Choroid plexus epithelial cell (primary cell): Measurements from ENCODE around the gene CENPX.

Source experiments
- DNase-seq: peaks from one replicate; pipeline ENCODE4 v3.0.0-alpha.2; 2010; ENCODE audit warnings: low read depth
- H3K4me3 ChIP-seq: 2 replicates; pipeline ENCODE4 v1.5.1; 2011; ENCODE audit warnings: low read depth, mild to moderate bottlenecking, control low read depth, low read length, moderate library complexity
- TF ChIP-seq, protein P1 (sequence below): conservative IDR thresholded peaks from 2 replicates; pipeline ENCODE4 v1.5.1; 2011; ENCODE audit warnings: low read depth, mild to moderate bottlenecking, control low read depth, inconsistent platforms, low read length, moderate library complexity

CENPX gene

DNA sequence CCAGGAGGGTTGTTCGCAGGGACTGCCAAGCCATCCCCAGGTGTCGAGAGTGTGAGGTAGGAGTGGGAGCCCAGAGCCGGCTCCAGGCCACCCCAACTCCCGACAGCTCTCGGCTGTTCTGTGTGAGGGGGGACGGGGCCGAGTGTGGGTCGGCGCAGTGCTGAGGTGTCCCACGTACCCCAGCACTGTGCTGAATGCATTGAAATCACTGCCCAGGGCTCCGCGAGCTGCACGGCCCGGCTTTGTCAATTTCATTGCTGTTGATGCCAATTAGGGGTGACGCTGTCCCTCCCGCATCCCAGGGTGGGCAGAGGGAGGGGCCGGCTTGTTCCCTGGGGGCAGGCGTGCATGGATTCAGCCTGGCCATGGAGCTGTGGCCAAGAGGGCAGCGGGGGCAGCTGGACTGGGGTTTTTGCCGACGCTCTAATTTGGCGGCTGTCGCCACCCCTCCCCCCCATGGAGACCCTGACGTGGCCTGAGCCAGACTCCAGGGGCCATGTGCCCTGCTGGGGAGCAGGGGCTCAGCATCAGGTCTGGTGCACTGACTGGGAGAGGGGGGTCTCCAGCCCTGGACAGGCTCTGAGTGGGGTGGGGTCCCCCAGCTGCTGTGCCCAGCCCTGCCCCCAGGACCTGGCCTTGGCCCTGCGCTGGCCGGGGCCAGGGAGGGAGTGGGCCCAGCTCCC lies 14.3 kb downstream of the CENPX start:
- TF ChIP-seq, protein P1, sequence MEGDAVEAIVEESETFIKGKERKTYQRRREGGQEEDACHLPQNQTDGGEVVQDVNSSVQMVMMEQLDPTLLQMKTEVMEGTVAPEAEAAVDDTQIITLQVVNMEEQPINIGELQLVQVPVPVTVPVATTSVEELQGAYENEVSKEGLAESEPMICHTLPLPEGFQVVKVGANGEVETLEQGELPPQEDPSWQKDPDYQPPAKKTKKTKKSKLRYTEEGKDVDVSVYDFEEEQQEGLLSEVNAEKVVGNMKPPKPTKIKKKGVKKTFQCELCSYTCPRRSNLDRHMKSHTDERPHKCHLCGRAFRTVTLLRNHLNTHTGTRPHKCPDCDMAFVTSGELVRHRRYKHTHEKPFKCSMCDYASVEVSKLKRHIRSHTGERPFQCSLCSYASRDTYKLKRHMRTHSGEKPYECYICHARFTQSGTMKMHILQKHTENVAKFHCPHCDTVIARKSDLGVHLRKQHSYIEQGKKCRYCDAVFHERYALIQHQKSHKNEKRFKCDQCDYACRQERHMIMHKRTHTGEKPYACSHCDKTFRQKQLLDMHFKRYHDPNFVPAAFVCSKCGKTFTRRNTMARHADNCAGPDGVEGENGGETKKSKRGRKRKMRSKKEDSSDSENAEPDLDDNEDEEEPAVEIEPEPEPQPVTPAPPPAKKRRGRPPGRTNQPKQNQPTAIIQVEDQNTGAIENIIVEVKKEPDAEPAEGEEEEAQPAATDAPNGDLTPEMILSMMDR: no peak
- no peak for DNase-seq
- no peak overlapping the region for H3K4me3 ChIP-seq

DNA sequence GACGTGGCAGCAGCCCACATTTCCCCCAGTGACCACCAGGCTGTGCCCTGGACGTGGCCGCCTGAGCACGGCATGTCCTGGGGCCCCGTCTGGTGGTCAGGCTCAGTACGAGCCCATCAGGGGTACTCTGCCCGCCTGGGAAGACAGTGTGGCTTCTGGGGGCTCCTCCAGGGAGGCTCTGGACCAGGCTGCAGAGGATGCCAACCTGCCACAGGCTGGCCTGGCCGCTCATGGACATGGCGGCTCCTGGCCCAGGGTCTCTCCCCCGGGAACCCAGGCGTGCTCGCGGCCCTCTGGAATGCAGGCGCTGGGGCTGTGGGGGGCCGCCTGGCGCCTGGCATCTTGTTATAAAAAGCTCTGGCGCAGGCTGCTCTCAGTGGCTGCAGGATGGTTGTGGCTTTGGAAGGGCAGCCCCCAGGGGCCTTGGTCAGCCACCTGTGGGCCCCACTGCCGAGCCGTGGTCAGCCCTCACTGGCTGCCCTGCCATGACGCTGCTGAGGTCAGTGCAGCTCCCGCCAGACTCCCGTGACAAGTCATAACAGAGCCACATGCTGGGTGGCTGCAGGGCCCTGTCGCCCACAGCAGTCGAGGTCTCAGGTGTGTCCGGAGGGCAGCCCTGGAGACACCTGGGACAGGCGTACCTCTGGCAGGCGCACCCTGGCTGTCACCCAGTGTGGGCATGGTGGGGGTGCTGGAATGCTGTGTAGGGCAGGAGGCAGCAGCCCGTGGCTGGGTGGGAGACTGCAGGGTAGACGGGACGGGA lies 15.0 kb downstream of the CENPX start:
- H3K4me3 ChIP-seq: no peak overlapping the region
- DNase-seq: no peak

GRCh38 chr17:82007228-82007494 lies 15.5 kb downstream of the CENPX start:
- TF ChIP-seq, protein P1: no peak
- H3K4me3 ChIP-seq: no peak overlapping the region
- DNase-seq: no peak

More for the DNA sequence above, 15.0 kb downstream of the CENPX start:
- TF ChIP-seq, protein P1: no peak

DNA sequence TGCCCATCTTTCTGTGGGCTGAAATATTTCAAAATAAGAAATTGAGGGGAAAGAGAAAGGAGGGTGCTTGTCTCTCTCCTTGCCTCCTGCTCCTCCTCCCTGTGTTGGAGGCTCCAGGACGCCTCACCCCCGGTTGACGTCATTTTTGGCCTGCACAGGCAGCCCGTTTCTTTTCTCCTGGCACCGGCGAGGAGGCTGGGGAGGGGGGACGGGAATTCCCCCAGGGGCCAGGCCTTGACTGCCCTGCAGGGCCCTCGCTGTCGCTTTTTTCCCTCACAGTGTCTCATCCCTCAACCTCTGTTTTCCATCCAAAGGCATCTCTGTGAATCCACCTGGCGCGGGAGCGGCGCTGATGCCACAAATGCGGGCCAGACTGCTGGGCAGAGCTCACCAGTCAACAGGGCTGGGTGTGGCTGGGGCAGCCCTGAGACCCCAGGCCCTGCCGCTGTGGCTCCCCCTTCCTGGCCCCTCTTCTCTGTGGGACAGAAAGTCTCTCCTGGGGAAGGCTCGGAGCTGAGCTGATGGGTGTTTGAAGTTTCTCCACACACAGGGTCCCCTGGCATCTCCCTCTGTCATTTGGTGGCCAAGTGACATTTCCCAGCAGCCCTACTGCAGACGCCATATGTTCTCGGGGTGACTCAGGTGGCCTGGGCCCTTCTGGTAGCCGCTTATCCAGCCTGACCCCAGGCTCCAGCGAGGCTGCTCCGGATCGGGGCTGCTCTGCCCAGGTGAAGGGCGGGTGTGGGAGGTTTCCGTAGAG lies 16.0 kb downstream of the CENPX start:
- TF ChIP-seq, protein P1: no peak
- DNase-seq: no peak
- H3K4me3 ChIP-seq: no peak overlapping the region

GRCh38 chr17:82005701-82006348 lies 16.9 kb downstream of the CENPX start:
- H3K4me3 ChIP-seq: no peak overlapping the region
- DNase-seq: no peak
- TF ChIP-seq, protein P1: no peak

DNA sequence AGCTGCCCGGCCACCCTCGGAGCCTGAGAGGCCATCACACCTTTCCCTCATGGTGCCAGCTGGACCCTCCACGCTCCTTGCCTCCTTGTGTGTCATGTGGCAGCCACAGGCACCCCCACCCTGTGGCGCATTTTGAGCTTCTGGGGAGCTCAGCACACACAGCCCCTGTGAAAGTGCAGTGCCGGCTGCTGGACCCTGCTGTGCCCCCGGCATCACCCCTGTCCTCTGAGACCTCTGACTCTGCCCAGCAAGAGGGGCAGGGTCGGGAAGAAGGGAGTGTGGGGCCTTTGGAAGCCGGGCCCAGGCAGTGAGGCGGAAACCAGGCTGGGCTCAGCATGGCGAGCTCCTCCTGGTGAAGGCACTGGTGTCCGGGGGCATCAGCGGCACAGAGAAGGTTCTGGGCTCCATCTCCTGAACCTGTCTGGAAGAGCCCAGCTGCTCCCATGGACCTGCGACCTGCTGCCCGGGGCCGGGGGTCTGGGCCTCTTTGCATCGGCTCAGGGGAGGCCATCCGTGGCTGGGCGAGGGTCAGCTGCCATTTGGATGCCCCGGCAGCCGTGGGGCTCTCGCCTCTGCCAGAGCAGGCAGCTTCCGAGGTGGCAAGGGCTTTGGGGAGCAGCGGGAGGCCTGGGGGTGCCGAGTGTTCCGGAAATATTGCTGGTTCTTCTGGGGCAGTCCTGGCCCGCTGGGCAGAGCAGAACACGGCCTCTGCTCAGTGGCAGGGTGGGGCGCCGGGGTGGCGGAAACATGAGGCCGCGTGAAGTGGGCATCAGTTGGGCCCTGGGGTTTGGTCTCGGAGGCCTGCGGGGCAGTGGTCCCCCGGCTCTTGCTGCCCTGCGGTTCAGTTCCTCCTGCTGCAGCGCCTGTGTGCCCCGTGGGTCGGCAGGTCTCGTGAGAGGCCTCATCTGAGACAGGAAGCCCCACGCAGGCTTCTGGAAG lies 17.9 kb downstream of the CENPX start:
- H3K4me3 ChIP-seq: no peak overlapping the region
- TF ChIP-seq, protein P1: no peak
- DNase-seq: no peak
